Measurements from ENCODE around the gene SLCO2B1. TPM values are rescaled to one million over a fixed set of nuclear protein-coding genes. Genes with fewer than 3 reads are reported as not detected.

The SLCO2B1 gene
- total RNA-seq, 1 experiment from 2014 or later: 1.0 TPM

- ChIA-PET CTCF (no interaction called here), POLR2A (ENCODE audit: low non-redundant PET) (no interaction called here)
- no peaks in the 10 kb centered on the region for H3K4me1 ChIP-seq (ENCODE audit: insufficient read depth, low read length, poor library complexity, severe bottlenecking)
- H3K4me3 ChIP-seq (ENCODE audit: low read depth, low read length, poor library complexity, severe bottlenecking): no peak overlapping the region
- H3K36me3 ChIP-seq (ENCODE audit: insufficient read depth, low read length, poor library complexity, severe bottlenecking): no peaks in the 10 kb centered on the region
- DNase-seq (ENCODE audit: low spot score): no peak
- H3K9me3 ChIP-seq (ENCODE audit: low read depth, low read length, poor library complexity, severe bottlenecking): peaks cover 7% of the 10 kb centered on the region
- no TSS peak for BruUV-seq (replicated peaks)
- no peak overlapping the region for H3K27ac ChIP-seq (ENCODE audit: low read depth, low read length, poor library complexity, severe bottlenecking)
- TF ChIP-seq, protein P1, sequence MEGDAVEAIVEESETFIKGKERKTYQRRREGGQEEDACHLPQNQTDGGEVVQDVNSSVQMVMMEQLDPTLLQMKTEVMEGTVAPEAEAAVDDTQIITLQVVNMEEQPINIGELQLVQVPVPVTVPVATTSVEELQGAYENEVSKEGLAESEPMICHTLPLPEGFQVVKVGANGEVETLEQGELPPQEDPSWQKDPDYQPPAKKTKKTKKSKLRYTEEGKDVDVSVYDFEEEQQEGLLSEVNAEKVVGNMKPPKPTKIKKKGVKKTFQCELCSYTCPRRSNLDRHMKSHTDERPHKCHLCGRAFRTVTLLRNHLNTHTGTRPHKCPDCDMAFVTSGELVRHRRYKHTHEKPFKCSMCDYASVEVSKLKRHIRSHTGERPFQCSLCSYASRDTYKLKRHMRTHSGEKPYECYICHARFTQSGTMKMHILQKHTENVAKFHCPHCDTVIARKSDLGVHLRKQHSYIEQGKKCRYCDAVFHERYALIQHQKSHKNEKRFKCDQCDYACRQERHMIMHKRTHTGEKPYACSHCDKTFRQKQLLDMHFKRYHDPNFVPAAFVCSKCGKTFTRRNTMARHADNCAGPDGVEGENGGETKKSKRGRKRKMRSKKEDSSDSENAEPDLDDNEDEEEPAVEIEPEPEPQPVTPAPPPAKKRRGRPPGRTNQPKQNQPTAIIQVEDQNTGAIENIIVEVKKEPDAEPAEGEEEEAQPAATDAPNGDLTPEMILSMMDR (conservative IDR thresholded peaks at IDR 0.05; ENCODE audit: low read depth, low read length): no peak
- TF ChIP-seq EZH2 (IDR thresholded peaks at IDR 0.05; ENCODE audit: borderline replicate concordance, low read depth, low read length, poor library complexity, severe bottlenecking): no peak
- no peaks in the 10 kb centered on the region for H3K27me3 ChIP-seq (replicated peaks; ENCODE audit: insufficient read depth, low read depth, low read length, poor library complexity)
- intact Hi-C loops (cut with micrococcal nuclease; ENCODE audit: unreplicated experiment): no loop called here
These were observed 36.4 kb upstream of the SLCO2B1 start for GRCh38 chr11:75114465-75114864.

DNA sequence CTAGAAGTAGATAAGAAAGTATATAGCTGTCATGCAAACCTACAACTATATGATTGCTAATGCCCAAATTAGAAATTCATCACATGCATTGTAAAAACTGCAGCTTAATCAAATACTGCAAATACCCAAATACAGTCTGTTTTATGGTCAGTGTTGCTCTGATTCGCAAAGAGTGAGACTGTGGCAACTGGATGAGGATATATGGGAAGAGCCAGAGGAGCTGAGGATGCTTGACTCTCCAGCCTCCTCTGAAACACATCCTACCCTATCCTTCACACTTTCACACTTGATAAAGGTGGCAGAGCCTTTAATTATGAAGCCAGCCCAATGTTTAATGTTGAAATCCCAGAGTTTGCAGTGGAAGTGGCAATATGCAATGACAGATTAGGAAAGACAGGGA lies 32.3 kb upstream of the SLCO2B1 start:
- H3K4me1 ChIP-seq (ENCODE audit: insufficient read depth, low read length, poor library complexity, severe bottlenecking): no peaks in the 10 kb centered on the region
- peaks cover 7% of the 10 kb centered on the region for H3K9me3 ChIP-seq (ENCODE audit: low read depth, low read length, poor library complexity, severe bottlenecking)
- BruUV-seq (replicated peaks): no TSS peak
- no peak overlapping the region for H3K4me3 ChIP-seq (ENCODE audit: low read depth, low read length, poor library complexity, severe bottlenecking)
- no peak for TF ChIP-seq EZH2 (IDR thresholded peaks at IDR 0.05; ENCODE audit: borderline replicate concordance, low read depth, low read length, poor library complexity, severe bottlenecking)
- TF ChIP-seq, protein P1 (conservative IDR thresholded peaks at IDR 0.05; ENCODE audit: low read depth, low read length): no peak
- no peaks in the 10 kb centered on the region for H3K36me3 ChIP-seq (ENCODE audit: insufficient read depth, low read length, poor library complexity, severe bottlenecking)
- no peak for DNase-seq (ENCODE audit: low spot score)
- CTCF ChIA-PET: no interaction called here
- POLR2A ChIA-PET (ENCODE audit: low non-redundant PET): no interaction called here
- H3K27me3 ChIP-seq (replicated peaks; ENCODE audit: insufficient read depth, low read depth, low read length, poor library complexity): no peaks in the 10 kb centered on the region
- intact Hi-C loops (cut with micrococcal nuclease; ENCODE audit: unreplicated experiment): no loop called here
- H3K27ac ChIP-seq (ENCODE audit: low read depth, low read length, poor library complexity, severe bottlenecking): no peak overlapping the region

GRCh38 chr11:75126564-75126963 lies 24.3 kb upstream of the SLCO2B1 start:
- ChIA-PET CTCF (no interaction called here), POLR2A (ENCODE audit: low non-redundant PET) (no interaction called here)
- Histone ChIP-seq H3K4me1 (ENCODE audit: insufficient read depth, low read length, poor library complexity, severe bottlenecking) (no peaks in the 10 kb centered on the region), H3K36me3 (ENCODE audit: insufficient read depth, low read length, poor library complexity, severe bottlenecking) (no peaks in the 10 kb centered on the region), H3K27me3 (replicated peaks; ENCODE audit: insufficient read depth, low read depth, low read length, poor library complexity) (peaks cover 3% of the 10 kb centered on the region), H3K9me3 (ENCODE audit: low read depth, low read length, poor library complexity, severe bottlenecking) (no peaks in the 10 kb centered on the region), H3K4me3 (ENCODE audit: low read depth, low read length, poor library complexity, severe bottlenecking) (no peak overlapping the region), H3K27ac (ENCODE audit: low read depth, low read length, poor library complexity, severe bottlenecking) (no peak overlapping the region)
- DNase-seq (ENCODE audit: low spot score): no peak
- intact Hi-C loops (cut with micrococcal nuclease; ENCODE audit: unreplicated experiment): no loop called here
- TF ChIP-seq EZH2 (IDR thresholded peaks at IDR 0.05; ENCODE audit: borderline replicate concordance, low read depth, low read length, poor library complexity, severe bottlenecking): no peak
- TF ChIP-seq, protein P1 (conservative IDR thresholded peaks at IDR 0.05; ENCODE audit: low read depth, low read length): no peak
- no TSS peak for BruUV-seq (replicated peaks)

Measured in A673 (cell line).